ENCODE data around the gene CREBBP.

DNA sequence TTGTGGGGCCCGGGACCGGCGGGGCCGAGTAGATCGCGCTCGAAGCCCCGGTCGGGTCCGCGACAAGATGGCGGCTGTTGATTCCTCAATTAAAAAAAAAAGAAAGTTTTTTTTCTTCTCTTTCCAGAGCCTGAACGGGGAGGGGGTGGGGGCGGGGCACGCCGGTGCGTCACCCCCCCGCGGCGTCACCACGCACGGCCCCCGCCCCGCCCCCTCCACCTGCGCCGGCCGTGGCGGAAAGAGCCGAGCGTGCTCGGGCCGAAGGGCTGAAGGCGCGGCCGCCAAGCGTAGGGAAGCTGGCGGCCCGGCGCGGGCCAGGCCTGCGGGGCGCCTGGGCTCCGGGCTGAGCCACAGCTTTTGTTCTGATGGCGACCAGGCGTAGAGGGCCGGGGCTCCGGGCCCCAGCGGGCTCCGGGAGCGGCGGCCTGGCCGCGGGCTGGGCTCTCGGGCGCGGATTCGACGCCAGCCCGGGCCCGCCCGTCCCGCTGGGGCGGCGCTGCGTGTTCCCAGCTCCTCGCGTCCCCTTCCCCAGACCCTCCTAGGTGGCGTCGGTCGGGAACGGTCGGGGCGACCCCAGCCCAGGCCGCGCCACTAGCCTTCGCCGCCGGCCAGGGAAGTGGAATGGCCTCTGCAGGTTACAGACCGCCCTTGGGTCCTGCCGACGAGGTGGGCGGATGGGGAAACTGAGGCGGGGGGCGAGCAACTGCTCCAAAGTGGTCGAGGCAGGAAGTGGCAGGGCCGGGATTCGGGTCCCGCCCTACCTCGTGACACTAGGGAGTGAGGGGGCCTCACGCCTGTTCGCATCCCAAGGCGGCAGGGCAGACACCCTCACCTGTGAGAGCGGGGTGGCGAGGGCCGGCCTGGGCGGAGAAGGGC, at the start of gene CREBBP:
- peak; percentile 67 for TF ChIP-seq TAF1 (IDR thresholded peaks at IDR 0.05; ENCODE audit: control insufficient read depth, extremely low read depth, insufficient read depth, low read length, severe bottlenecking)
- no peak; the same call in 1 of the 2 replicates for TF ChIP-seq POLR2A (conservative IDR thresholded peaks at IDR 0.05)
- no peak for TF ChIP-seq CTCF (IDR thresholded peaks at IDR 0.05 in 2 of 3, conservative IDR thresholded peaks at IDR 0.05 in 1 of 3; ENCODE audit: insufficient read depth in 2 of 3, low read depth in 1 of 3, low read length in 3 of 3)
- TF ChIP-seq ERF (CRISPR knock-in tag; IDR thresholded peaks at IDR 0.05): peak; percentile 36; the same call in 1 of the 2 replicates
- no peak for TF ChIP-seq SIN3A (IDR thresholded peaks at IDR 0.05; ENCODE audit: borderline replicate concordance in 2 of 2, control insufficient read depth in 1 of 2, low read depth in 2 of 2, low read length in 2 of 2)
- no peak for TF ChIP-seq EZH2 (IDR thresholded peaks at IDR 0.05; ENCODE audit: borderline replicate concordance, low read depth, low read length)
- TF ChIP-seq GATAD2B (IDR thresholded peaks at IDR 0.05; ENCODE audit: borderline replicate concordance): peak; percentile 64
- TF ChIP-seq MAX (CRISPR knock-in tag; IDR thresholded peaks at IDR 0.05): peak; percentile 36; the same call in 1 of the 2 replicates
- TF ChIP-seq PATZ1 (CRISPR knock-in tag; IDR thresholded peaks at IDR 0.05; ENCODE audit: borderline replicate concordance): no peak
- TF ChIP-seq, protein P1, sequence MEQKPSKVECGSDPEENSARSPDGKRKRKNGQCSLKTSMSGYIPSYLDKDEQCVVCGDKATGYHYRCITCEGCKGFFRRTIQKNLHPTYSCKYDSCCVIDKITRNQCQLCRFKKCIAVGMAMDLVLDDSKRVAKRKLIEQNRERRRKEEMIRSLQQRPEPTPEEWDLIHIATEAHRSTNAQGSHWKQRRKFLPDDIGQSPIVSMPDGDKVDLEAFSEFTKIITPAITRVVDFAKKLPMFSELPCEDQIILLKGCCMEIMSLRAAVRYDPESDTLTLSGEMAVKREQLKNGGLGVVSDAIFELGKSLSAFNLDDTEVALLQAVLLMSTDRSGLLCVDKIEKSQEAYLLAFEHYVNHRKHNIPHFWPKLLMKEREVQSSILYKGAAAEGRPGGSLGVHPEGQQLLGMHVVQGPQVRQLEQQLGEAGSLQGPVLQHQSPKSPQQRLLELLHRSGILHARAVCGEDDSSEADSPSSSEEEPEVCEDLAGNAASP (IDR thresholded peaks at IDR 0.05): no peak
- TF ChIP-seq CBX5 (IDR thresholded peaks at IDR 0.05; ENCODE audit: borderline replicate concordance, low read depth): no peak
- no peak for TF ChIP-seq FOXA1 (IDR thresholded peaks at IDR 0.05; ENCODE audit: borderline replicate concordance)

All from K562 (cell line).